Hypothalamus (tissue), 51 donors: Measurements from ENCODE around the gene BNC2.

ENCODE experiments used
- DNase-seq, 51 donors: peaks; one replicate each; lab custom pipeline; 2025; lab: John Stamatoyannopoulos, UW

The BNC2 gene

GRCh38 chr9:16726029-16726428 is 144.4 kb downstream of the BNC2 start:
- DNase-seq = no peak

DNA sequence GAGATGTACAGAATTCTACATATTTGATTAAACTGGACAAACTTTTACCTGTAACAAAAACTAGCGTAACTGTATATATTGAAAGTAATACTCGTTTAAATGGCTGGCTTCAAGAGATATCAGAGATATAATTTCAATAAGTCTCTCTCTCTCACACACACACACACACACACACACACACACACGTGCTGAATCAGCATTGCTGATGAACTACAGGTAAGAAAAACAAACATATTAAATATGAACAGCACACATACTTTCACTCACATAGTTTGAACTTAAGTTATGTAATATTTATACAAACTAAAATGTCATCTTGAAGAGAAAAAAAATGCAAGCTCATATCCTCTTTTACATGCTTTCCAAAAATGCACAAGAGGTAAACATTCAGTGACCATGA is 145.4 kb downstream of the BNC2 start:
- no peak for DNase-seq

DNA sequence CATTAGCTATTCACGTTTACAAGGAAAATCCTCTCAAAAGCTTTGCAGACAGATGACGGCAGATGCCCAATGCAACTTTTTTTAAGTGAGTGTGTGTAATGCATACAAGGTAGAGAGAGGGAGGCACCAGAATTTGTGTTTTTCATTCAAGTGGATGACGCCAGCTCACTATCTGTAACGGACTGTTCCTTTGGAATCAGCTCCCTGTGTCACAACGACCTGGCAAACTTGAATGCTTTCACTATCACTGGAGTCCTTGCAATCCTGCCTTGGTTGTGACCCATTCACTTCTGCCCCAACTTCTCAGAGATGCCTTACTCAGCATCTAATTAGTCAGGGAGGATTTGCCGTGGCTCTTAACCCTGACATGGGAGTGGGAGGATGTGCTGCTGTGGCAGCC is 148.5 kb downstream of the BNC2 start:
- no peak for DNase-seq

DNA sequence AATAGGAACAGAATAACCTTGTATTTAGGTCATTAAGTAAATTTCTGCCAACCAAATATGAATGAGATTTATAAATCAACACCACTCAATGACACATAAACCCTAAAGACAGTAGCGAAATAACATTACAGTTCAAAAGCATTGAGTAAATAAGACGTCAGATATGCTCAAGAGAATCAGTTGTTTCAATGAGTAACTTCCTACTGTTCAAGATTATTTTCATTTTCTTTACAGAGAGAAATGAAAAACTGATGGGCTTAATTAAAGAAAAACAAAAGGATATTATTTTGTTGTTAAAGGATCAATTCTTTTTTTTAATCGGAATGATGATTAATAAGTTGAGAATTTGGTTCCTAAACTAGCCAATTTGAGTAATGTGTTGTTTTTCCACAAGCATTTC is 150.1 kb downstream of the BNC2 start:
- no peak for DNase-seq

DNA sequence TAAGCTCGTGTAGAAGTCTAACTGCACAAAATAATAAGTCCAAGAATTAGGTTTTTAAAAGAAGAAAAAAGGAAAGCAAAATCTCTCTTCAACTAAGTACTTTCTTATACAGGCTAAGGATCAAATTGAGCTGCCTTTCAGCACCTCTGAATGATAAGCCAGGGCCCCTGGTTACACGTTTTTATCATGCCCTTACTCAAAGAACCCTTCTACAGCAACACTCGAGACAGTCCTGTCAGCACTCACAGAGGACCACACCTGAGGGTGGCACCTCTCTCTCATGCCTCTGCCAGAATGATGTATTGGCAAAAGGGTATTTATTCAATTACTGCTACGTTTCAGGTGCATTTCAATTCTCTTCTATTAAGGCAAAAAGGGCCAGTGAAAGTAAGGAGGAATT is 150.5 kb downstream of the BNC2 start:
- no peak for DNase-seq

GRCh38 chr9:16718952-16719351 is 151.5 kb downstream of the BNC2 start:
- no peak for DNase-seq

- DNase-seq = no peak
Observed at GRCh38 chr9:16718296-16718695, 152.2 kb downstream of the BNC2 start.

- no peak for DNase-seq
Observed at GRCh38 chr9:16716601-16717000, 153.9 kb downstream of the BNC2 start.

DNA sequence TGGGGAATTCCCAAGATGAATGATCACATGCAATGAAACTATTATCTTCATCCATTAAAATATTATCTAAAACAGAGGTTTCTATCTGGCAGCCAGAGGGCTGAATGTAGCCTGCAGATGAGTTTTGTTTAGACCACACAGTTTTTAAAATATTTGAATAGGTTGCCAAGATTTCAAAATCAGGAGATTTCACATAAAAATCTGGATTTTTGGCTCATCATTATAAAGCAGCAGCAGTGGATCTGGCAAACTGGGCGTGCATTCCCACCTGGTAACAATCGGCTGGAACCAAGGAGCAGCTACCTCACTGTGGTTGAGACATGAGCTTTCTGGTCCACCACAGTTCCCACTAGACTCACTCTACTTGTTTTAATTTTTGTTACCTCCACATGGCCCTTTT is 155.1 kb downstream of the BNC2 start:
- DNase-seq = no peak

- no peak for DNase-seq
Observed at GRCh38 chr9:16712787-16713186, 157.7 kb downstream of the BNC2 start.

DNA sequence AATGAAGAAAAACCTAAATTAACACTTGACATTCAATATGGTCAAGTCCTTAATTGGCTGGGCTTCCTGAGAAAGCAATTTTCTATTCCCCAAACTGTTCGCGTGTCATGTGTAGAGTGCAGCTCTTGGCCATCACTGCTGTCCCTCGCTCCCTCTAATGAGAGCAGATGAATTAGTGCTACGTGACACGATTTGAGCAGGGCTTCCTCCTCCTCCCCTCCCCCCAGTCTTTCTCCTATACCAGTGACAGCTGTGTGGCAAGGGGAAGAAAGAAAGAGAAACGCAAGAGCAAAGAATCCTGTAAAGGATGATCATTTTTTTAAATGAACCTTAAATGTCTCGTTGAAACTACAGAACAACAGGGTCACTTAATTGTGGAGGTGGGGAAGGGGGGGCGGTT is 159.6 kb downstream of the BNC2 start:
- DNase-seq = no peak

DNA sequence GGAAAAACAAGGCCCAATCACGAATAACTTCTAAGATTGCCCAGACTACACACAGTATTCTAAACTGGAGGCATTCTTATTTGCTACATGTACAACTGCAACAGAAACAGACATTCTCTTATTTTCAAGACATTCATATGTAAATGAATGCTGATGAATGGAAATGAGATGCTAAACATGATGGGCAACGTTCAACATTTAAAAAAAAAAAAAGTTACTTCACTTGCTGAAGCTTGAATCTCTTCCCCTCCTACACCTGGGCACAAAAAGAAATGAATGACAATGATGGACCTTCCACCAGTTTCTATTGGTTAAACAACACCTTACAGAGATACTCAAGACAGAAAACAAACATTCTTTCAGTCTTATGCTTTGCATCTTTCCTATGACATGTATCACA is 160.5 kb downstream of the BNC2 start:
- DNase-seq = no peak

DNA sequence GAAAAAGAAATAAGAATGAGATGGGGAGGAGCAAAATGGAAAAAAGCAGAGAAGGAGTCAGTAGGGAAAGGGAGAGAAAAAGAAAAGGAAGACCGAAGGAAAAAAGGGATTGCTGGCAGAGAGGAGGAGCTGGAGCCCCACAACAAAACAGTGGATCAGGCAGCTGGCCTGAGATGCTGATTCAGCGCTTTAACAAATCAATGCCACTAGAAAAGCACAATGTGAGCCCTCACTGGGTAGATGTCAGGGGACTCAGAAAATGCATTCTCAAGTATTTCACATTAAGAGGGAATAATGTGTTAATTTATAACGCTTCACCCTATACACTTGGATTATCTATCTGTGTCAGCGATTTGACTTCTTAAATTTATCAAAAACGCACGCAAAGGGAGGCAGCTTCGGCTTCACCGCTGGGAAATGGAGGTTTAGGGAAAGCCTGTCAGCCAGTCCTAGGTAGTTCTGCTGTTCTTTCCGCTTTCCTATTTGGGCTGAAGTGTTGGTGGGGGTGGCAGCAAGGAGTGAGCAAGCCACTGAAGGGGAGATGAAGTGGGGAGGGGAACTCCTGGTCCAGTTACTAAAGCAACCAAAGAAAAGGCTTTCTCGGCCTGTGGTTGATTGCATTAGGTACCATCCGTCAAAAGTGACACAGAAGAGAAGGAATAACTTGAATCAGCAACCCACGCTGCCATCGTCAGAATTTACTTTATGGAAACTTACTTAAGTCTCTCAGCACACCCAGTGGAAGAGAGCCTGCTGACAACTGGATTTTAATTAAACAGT is 161.6 kb downstream of the BNC2 start:
- no peak for DNase-seq

GRCh38 chr9:16705111-16705604 is 165.3 kb downstream of the BNC2 start:
- peak in 35 of 51 donors; percentile 3 to 82 (median 22) for DNase-seq

GRCh38 chr9:16704116-16705110 is 166.1 kb downstream of the BNC2 start:
- peak in 6 of 51 donors; percentile 3 to 24 (median 14) for DNase-seq

- DNase-seq = no peak
Observed at GRCh38 chr9:16701347-16701746, 169.1 kb downstream of the BNC2 start.

DNA sequence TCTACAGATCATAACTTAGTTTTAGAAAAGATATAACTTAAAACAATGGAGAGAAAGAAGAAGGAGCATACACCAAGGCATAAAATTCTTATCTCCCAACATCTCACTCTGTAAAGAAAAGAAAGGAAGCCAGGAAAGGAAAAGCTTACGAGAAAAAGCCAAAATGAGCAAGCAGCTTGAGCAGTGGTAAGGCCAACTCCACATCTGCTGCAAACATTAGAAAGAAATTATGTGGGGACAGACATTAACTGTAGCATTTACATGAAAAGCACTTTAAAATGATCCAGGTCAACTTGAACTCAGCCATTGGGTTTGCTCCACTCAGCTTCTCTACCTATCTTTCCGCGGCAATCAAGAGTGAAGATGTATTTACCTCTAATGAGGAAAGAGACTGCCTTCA is 176.9 kb downstream of the BNC2 start:
- no peak for DNase-seq

- DNase-seq = no peak
Observed at GRCh38 chr9:16690628-16691027, 179.8 kb downstream of the BNC2 start.

GRCh38 chr9:16690205-16690604 is 180.3 kb downstream of the BNC2 start:
- no peak for DNase-seq

GRCh38 chr9:16689351-16689938 is 181.0 kb downstream of the BNC2 start:
- no peak for DNase-seq

DNA sequence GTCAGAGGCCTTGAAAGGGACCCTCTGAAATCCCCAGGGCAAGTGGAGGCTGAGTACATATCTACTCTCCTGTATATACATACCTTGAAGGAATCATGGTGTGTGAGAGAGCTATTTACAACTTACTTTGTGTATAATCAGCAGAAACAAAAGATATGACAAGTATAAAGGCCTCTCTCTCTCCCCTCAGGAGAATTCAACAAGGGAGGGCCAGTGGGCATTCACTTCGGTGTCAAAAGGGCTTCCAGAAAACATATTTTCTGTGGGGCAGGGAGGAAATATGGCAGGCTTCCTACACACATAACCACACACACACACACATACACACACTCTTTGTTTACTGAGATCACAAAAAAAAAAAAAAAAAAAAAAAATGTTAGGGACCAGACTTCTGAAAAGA is 181.7 kb downstream of the BNC2 start:
- DNase-seq = no peak
